Right kidney (tissue), 1 donor: ENCODE measurements around the gene NINJ2.

Experiments
- DNase-seq: peaks from one replicate; pipeline ENCODE4 v3.0.0-alpha.2; 2016

NINJ2 gene

GRCh38 chr12:615620-616019 lies 47.6 kb downstream of the NINJ2 start:
- DNase-seq, result no peak

DNA sequence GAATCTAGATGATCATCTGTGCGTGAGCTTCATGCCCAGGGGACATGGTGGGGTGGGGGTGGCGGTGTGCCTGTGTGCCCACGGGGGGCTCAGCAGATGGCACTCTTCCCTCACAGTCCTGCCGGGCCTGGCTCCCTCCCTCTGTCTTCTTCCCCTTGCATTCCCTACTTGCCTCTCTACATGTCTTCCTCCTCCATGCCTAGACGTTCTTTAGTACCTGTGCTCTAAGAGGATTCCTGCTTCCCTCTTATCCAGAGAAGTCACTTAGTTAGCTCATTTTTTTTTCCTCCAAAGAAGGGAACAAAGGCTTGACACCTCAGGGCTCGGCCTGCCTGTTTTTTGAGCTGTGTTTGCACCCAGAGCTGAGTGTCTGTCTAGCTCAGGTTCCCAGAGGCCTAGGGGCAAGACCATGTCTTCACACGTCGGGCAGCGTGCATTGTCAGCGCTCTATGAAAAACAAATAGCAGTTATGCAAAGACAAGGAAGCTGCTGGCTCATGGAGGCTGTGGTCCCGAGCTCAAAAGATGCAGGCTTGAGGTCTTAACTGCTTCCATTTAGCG lies 48.8 kb downstream of the NINJ2 start:
- no peak for DNase-seq

GRCh38 chr12:613996-614395 lies 49.2 kb downstream of the NINJ2 start:
- DNase-seq, result no peak

- DNase-seq, result no peak
These were observed 50.4 kb downstream of the NINJ2 start for GRCh38 chr12:612886-613285.

GRCh38 chr12:612293-612692 lies 51.0 kb downstream of the NINJ2 start:
- DNase-seq, result no peak

DNA sequence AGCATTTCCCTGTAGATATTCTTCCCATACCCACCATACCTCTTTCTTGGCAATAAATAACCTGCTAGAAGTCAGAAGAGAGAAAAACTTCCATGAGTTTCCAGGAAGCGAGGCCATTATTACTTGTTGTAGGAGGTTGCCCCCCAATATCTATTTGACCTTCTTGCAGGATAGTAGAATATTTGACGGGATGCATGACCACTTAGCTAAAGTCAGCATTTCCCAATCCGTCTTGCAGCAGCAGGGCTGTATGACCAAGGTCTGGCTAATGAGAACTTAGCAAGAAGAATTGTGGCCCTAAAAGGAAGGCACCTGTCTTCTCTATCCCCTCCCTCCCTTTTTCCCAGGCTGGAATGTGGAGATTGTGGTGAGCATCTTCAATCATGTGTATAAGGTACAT lies 51.5 kb downstream of the NINJ2 start:
- DNase-seq, result no peak

DNA sequence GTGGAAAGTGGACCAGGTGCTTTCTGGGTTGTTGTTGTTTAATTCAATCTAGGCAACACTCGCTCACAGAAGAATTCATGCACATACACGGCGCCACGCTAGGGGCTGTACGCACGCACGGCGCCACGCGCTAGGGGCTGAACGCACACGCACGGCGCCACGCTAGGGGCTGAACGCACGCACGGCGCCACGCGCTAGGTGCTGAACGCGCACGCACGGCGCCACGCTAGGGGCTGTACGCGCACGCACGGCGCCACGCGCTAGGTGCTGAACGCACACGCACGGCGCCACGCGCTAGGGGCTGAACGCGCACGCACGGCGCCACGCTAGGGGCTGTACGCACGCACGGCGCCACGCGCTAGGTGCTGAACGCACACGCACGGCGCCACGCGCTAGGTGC lies 54.3 kb downstream of the NINJ2 start:
- no peak for DNase-seq

GRCh38 chr12:608413-608812 lies 54.8 kb downstream of the NINJ2 start:
- DNase-seq, result no peak

GRCh38 chr12:607541-608001 lies 55.7 kb downstream of the NINJ2 start:
- no peak for DNase-seq

GRCh38 chr12:604956-605355 lies 58.3 kb downstream of the NINJ2 start:
- DNase-seq, result no peak

DNA sequence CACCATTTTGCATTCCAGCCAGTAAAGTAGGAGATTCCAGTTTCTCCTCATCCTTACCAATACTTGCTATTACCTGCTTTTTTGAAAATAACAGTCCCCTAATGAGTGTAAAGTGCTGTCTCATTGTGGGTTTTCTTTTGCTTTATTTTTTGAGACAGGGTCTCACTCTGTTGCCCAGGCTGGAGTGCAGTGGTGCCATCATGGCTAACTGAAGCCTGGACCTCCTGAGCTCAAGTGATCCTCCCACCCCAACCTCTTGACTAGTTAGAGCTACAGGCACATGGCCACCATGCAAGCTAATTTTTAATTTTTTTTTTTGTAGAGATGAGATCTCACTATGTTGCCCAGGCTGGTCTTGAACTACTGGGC lies 60.6 kb downstream of the NINJ2 start:
- no peak for DNase-seq

GRCh38 chr12:601976-602699 lies 61.1 kb downstream of the NINJ2 start:
- DNase-seq, result no peak

GRCh38 chr12:599756-600155 lies 63.5 kb downstream of the NINJ2 start:
- DNase-seq, result no peak

DNA sequence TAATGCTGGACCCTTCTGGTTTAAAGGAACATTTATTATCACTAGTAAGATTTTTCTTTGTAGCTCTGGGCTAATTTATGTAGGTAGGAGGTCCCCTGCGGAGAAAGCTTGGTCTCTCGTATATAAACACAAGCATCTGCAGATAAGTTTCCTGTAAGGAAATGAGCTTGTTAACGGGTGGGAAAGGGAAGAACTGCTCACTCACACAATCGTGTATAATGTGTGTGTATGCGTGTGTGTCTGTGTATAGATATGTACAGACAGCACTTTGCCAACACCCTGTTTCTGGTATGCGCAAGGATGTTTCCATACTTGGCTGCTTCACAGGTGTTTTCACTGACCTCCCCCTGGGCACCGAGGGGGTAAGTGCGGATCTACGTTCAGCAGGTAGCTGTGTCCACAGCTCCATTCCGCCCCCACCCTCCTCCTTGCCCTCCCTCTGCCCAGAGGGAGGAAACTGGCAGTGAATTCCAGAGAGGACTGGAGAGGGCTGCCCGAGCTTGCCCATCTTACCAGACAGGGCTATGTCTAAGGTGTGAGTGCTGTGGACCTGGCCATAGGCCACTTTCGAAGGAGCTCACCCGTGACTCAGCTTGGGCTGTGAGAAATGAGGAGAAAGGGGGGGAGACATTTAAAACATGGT lies 65.2 kb downstream of the NINJ2 start:
- DNase-seq, result no peak

DNA sequence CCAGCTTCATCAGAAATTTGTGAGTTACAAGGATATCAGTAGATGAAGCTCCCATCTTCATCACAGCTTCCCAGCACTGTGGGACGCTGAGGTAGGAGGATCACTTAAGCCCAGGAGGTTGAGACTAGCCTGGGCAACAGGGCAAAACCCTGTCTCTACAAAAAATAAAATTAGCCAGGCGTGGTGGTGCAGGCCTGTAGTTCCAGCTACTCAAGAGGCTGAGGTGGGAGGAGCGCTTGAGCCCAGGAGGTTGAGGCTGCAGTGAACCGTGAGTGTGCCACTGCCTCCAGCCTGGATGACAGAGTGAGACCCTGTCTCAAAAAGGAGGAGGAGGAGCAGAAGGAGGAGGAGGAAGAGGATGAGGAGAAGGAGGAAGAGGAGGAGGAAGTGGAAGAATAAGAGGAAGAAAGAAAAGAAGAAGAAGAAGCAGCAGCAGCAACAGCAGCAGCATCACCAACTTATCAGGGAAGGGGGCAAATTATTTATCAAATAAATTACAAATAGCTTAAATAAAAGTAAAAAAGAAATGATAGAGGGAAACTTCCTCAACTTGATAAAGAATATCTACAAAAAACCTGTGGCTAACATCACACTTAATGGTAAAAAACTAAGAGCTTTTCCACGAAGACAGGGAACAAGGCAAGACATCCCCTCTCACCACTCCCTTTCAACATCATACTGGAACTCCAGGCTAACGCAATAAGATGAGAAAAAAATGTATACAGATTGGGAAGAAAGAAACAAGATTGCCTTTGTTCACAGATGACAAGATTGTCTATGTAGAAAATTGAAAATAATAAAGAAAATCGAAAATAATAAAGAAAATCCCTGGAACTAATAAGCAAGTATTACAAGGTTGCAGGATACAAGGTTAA lies 69.6 kb downstream of the NINJ2 start:
- DNase-seq, result no peak

GRCh38 chr12:592024-592505 lies 71.2 kb downstream of the NINJ2 start:
- no peak for DNase-seq

GRCh38 chr12:591167-592023 lies 71.8 kb downstream of the NINJ2 start:
- DNase-seq, result no peak

DNA sequence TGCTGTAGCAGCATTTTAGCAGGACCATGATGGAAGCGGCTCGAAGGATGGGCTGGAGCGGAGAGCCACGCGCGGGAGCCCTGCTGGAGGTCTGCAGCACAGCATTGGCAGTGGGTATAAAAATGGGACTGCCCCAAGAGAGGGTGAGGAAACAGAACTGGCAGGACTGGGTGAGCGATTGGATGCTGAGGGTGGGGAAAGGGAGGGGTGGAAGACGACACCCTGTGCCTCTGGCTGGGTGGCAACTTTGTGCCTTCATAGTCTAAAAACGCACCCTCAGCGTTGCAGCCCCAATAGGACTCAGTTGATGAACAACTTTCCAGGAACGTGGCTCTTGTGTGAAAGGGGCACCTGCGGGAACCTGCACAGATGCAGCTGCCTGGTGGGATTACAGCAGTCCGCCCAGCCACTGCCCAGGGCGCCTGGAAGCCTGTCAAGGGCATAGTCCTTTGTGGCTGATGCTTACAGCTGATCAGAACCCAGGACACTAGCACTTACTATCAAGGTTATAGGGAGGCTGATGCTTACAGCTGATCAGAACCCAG lies 73.0 kb downstream of the NINJ2 start:
- no peak for DNase-seq

DNA sequence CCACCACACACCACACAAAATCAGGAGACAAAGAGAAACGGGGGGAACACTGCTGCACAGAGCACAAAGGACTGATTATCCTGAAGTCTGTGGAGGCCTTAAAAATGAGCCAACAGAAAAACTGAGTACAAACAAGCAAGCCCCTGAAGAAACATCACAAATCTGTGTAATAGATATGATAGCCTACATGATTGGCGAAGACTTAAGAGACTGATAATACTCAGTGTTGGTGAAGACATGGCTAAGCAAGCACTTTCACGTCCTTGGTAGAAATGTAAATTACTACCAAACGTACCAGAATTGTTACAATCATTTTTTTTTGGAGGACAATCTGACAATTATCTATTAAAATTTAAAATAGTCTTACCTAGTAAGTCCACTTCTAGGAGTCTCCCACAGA lies 74.6 kb downstream of the NINJ2 start:
- no peak for DNase-seq

DNA sequence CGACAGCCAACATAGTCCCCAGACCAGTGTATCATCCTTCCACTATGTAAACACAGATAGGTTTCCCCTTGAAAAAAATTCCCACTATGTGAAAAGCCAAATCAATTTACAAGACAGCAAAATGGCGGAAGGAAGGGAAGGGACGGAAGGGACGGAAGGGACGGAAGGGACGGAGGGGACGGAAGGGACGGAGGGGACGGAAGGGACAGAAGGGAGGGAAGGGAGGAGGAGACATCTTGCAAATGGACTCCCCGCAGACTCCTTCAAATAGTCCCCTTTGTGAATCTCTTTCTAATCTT lies 75.3 kb downstream of the NINJ2 start:
- DNase-seq, result no peak

- no peak for DNase-seq
These were observed 75.9 kb downstream of the NINJ2 start for GRCh38 chr12:587132-588023.
